Peyer's patch (tissue), 4 donors: ENCODE measurements around the gene CACNA1S. TPM values are rescaled to one million over a fixed set of nuclear protein-coding genes. Genes with fewer than 3 reads are reported as not detected.

Experiments
- DNase-seq, 3 donors: peaks; one replicate each; pipeline ENCODE4 v3.0.0-alpha.2; 2017 to 2019
- H3K27ac ChIP-seq, 4 donors: fragments of 200-600 bp; sonication (generic); one replicate each; pipeline ENCODE4 v1.5.1; 2016 to 2019
- H3K27me3 ChIP-seq, 2 donors: fragments of 200-600 bp; sonication (generic); one replicate each; pipeline ENCODE4 v1.5.1; 2019
- H3K36me3 ChIP-seq, 3 donors: fragments of 200-600 bp; sonication (generic); one replicate each; pipeline ENCODE4 v1.5.1; 2016 to 2019
- H3K4me1 ChIP-seq, 4 donors: fragments of 200-600 bp; sonication (generic); one replicate each; pipeline ENCODE4 v1.5.1; 2016 to 2019
- H3K4me3 ChIP-seq, 4 donors: fragments of 200-600 bp; sonication (generic); 1 replicate in 3 of 4; 2 replicates in 1 of 4; pipeline ENCODE4 v1.5.1; 2016 to 2019; ENCODE audit warnings: mild to moderate bottlenecking in 1 of 4
- H3K9me3 ChIP-seq, 4 donors: fragments of 200-600 bp; sonication (generic); one replicate each; pipeline ENCODE4 v1.5.1; 2016 to 2019; ENCODE audit warnings: mild to moderate bottlenecking in 1 of 4
- POLR2A ChIP-seq, 2 donors: fragments of 450-650 bp; IDR thresholded peaks; one replicate each; pipeline ENCODE4 v1.5.1; 2017; ENCODE audit warnings: antibody characterized with exemption in 2 of 2, mild to moderate bottlenecking in 2 of 2, moderate library complexity in 2 of 2
- total RNA-seq, 4 donors: library from RNA; depleted of rRNA; stranded (reverse); fragments of >200 nt; gene quantifications; one replicate each; pipeline ENCODE4 v1.1.0, GENCODE V29; 2016
- TF ChIP-seq, protein P1 (sequence below), 6 experiments: fragments of 450-650 bp in 4 of 6; fragments of 200-600 bp in 2 of 6; sonication (generic) in 1 of 6; IDR thresholded peaks; one replicate each; pipeline ENCODE4 v1.5.1; 2017 to 2019; ENCODE audit warnings: antibody characterized with exemption in 6 of 6, mild to moderate bottlenecking in 3 of 6, moderate library complexity in 1 of 6

CACNA1S gene
- total RNA-seq, 4 donors from 2014 or later: not detected

DNA sequence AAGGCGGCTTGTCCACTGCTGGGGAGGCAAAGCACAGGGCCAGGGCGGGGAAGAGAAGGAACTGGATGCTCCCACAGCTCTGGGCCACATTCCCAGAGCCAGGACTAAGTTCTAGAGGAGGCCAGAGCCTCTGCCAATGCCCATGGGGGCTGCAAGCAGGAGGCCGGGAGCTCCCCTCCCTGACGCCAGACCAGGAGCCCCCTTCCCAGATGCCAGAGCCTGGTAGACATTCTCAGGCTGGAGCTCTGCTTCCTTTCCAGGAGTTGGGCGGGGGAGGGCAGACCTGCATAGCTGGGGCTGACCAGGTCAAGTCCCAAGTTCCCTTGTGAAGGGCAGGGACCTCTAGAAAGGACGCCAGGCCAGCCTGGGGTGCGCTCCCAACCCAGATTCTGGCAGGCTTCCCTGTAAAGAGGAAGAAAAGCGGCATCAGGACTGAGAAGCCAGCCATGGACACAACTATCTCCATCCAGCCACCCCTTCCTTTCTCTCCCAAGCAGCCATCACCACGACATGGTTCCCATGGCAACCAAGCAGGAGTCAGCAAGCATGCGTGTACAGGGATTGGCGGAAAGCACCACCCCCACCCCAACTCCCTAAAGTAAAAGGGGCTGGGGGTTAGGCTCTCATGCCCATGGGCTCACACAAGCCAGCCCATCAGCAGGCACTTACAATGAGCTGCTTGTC is 102.1 kb downstream of the CACNA1S start:
- no peak for DNase-seq

DNA sequence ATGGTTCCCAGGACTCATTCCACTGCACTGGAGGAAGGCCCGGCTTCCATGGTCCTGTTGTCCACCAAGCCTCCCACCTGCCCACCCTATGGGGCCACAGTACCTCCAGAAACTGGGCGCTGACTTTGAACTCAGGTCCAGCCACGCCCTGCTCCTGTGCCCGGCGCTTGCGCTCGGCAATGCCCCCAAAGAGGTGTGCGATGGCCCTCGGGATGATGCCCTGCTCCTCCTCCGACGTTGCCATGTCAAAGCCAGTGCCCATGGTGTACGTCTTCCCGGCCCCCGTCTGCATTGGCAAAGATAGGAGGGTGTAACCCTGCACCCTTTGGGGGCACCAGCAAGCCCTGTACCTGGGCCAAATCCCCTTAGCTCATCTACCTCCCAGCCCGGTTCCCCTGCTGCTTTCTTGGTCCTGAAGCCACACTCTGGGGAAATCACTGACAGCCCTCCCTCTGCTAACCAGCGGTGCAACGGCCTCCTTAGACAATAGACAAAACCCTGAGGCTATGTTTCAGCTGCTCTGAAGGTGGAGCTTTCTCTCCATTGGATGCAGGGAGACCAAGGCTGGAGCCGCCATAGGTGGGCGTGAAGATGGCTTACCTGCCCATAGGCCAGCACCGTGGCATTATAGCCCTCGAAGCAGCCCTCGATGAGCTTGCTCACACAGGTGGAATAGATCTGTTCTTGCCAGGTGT is 103.4 kb downstream of the CACNA1S start:
- H3K36me3 ChIP-seq: no peaks in the 10 kb centered on the region
- no peaks in the 10 kb centered on the region for H3K4me1 ChIP-seq
- TF ChIP-seq POLR2A (IDR thresholded peaks at IDR 0.05): no peak
- TF ChIP-seq, protein P1, sequence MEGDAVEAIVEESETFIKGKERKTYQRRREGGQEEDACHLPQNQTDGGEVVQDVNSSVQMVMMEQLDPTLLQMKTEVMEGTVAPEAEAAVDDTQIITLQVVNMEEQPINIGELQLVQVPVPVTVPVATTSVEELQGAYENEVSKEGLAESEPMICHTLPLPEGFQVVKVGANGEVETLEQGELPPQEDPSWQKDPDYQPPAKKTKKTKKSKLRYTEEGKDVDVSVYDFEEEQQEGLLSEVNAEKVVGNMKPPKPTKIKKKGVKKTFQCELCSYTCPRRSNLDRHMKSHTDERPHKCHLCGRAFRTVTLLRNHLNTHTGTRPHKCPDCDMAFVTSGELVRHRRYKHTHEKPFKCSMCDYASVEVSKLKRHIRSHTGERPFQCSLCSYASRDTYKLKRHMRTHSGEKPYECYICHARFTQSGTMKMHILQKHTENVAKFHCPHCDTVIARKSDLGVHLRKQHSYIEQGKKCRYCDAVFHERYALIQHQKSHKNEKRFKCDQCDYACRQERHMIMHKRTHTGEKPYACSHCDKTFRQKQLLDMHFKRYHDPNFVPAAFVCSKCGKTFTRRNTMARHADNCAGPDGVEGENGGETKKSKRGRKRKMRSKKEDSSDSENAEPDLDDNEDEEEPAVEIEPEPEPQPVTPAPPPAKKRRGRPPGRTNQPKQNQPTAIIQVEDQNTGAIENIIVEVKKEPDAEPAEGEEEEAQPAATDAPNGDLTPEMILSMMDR (IDR thresholded peaks at IDR 0.05): no peak
- no peak overlapping the region for H3K27ac ChIP-seq
- no peak for DNase-seq
- H3K27me3 ChIP-seq: no peaks in the 10 kb centered on the region
- H3K4me3 ChIP-seq: no peak overlapping the region
- H3K9me3 ChIP-seq: no peaks in the 10 kb centered on the region

More for the DNA sequence above, 102.1 kb downstream of the CACNA1S start:
- Histone ChIP-seq H3K9me3 (no peaks in the 10 kb centered on the region), H3K36me3 (no peaks in the 10 kb centered on the region), H3K27ac (no peak overlapping the region), H3K4me3 (no peak overlapping the region), H3K27me3 (no peaks in the 10 kb centered on the region), H3K4me1 (peaks cover 0 to 5% (median 0%) of the 10 kb centered on the region in 4 donors)
- TF ChIP-seq, protein P1 (IDR thresholded peaks at IDR 0.05): no peak
- no peak for TF ChIP-seq POLR2A (IDR thresholded peaks at IDR 0.05)

DNA sequence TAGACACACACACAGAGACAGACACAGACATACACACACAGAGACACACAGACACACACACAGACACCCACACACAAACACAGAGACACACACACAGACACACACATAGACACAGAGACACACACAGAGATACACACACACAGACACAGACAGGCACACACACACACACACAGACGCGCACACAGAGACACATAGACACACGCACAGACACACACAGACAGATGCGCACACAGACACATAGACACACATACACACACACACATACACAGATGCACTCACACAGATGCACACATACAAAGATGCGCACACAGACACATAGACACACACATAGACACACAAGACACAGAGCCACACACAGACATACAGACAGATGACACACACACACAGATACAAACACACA is 104.7 kb downstream of the CACNA1S start:
- Histone ChIP-seq H3K27me3 (no peaks in the 10 kb centered on the region), H3K36me3 (no peaks in the 10 kb centered on the region), H3K4me1 (no peaks in the 10 kb centered on the region), H3K27ac (no peak overlapping the region), H3K9me3 (no peaks in the 10 kb centered on the region), H3K4me3 (no peak overlapping the region)
- DNase-seq: no peak
- TF ChIP-seq, protein P1 (IDR thresholded peaks at IDR 0.05): no peak
- TF ChIP-seq POLR2A (IDR thresholded peaks at IDR 0.05): no peak

DNA sequence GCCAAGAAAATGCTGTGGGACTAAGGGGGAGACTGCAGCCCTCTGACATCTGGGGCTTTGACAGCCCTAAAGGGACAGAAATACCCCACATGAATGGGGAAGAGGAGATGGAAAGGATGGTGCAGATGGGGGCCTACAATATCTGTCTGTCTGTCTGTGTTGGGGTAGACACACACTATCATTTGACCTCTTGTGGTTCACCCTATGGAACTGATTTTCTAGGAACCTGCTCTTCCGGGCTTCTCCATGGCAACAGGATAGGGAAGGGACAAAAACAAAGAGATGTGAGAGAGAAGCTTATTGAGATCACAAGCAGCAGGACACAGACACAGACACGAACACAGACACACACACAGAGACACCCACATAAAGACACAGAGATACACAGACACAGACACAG is 105.8 kb downstream of the CACNA1S start:
- Histone ChIP-seq H3K27ac (no peak overlapping the region), H3K4me1 (peaks cover 0 to 4% (median 0%) of the 10 kb centered on the region in 4 donors), H3K36me3 (no peaks in the 10 kb centered on the region), H3K27me3 (no peaks in the 10 kb centered on the region), H3K9me3 (no peaks in the 10 kb centered on the region), H3K4me3 (no peak overlapping the region)
- no peak for DNase-seq
- TF ChIP-seq, protein P1 (IDR thresholded peaks at IDR 0.05): no peak
- TF ChIP-seq POLR2A (IDR thresholded peaks at IDR 0.05): no peak

DNA sequence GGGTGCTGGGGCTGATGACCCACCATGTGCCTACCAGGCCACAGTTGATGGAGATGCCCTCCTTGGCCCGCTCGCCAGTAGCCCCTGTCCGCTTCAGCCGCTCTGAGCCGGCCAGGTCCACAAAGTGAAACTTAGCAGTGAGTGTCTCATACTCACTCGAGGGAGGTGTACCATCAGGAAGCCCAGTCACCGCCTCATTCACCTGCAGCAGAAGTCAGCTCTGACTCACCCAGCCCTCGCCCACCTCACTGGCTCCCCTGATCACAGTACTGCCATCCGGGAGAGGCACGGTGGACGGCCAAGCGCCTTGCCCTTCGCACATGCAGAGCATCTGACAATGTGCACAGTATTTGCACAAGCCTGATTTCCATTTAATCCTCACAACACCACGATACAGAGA is 107.5 kb downstream of the CACNA1S start:
- H3K36me3 ChIP-seq: no peaks in the 10 kb centered on the region
- no peaks in the 10 kb centered on the region for H3K27me3 ChIP-seq
- H3K9me3 ChIP-seq: no peaks in the 10 kb centered on the region
- DNase-seq: no peak
- TF ChIP-seq, protein P1 (IDR thresholded peaks at IDR 0.05): no peak
- TF ChIP-seq POLR2A (IDR thresholded peaks at IDR 0.05): no peak
- no peak overlapping the region for H3K4me3 ChIP-seq
- H3K4me1 ChIP-seq: peaks cover 0 to 4% (median 0%) of the 10 kb centered on the region in 4 donors
- no peak overlapping the region for H3K27ac ChIP-seq
